GM12892 (cell line): ENCODE data around the gene LMTK2.

ENCODE experiments used
- POLR2AphosphoS5 ChIP-seq: IDR thresholded peaks from 2 replicates; pipeline ENCODE4 v1.6.1; 2011; ENCODE audit warnings: low read depth, low read length, control low read depth
- TAF1 ChIP-seq: IDR thresholded peaks from 2 replicates; pipeline ENCODE4 v1.6.1; 2011; ENCODE audit warnings: low read depth, mild to moderate bottlenecking, control low read depth, low read length, borderline replicate concordance

DNA sequence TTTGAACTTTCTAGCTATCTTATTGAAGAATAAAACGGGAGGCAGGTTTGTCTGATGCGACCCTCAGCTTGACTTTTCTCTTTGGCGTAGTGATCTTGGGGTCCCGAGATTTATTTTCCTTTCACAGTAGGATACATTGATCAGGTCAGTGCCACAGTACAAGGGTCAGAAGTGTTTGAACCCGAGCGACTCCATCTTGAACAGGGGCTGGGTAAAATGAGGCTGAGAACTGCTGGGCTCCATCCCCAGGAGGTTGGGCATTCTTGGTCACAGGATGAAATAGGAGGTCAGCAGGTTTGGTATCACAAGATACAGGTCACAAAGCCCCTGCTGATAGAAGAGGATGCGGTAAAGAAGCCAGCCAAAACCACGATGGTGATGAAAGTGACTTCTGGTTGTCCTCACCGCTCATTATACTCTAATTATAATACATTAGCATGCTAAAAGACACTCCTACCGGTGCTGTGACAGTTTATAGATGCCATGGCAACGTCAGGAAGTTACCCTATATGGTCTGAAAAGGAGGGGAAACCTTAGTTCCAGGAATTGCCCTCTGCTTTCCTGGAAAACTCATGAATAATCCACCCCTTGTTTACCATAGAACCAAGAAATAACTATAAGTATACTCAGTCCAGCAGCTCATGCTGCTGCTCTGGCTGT, 148.4 kb downstream of the LMTK2 start:
- TF ChIP-seq TAF1 (no peak), POLR2AphosphoS5 (no peak)
